ENCODE results near the gene OR1C1.
"Not testable (repeated sequence)": the region's sequence is repeated elsewhere in the genome, so short reads cannot be mapped to it uniquely, and the experiment has no call there.

The OR1C1 gene, protein sequence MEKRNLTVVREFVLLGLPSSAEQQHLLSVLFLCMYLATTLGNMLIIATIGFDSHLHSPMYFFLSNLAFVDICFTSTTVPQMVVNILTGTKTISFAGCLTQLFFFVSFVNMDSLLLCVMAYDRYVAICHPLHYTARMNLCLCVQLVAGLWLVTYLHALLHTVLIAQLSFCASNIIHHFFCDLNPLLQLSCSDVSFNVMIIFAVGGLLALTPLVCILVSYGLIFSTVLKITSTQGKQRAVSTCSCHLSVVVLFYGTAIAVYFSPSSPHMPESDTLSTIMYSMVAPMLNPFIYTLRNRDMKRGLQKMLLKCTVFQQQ

DNA sequence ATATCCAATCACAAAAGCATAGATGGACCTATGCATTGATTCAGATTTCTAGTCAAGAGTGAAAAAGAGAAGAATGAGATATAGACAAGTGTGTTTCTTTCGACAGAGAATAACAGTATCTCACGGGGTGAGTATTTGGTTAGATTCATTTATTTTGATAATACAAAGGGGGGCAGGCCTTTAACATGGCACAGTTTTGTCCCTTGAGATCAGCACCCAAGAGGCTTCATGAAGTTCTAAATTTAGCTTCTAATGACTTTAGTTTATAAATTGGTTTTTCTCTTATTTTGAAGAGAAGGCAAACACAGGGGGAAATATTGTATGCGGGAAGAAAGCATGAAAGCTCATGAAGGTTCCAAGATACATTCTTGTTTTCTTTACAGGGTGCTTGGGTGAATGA, at the start of gene OR1C1:
Gene OR1C1, minus strand, starts transcription at position 101 of the 400 bp plus-strand sequence. CDS start 2,150 bp downstream, outside the sequence.
- FAIRE-seq (no peak), DNase-seq (ENCODE audit: insufficient read length, low spot score) (no peak)

DNA sequence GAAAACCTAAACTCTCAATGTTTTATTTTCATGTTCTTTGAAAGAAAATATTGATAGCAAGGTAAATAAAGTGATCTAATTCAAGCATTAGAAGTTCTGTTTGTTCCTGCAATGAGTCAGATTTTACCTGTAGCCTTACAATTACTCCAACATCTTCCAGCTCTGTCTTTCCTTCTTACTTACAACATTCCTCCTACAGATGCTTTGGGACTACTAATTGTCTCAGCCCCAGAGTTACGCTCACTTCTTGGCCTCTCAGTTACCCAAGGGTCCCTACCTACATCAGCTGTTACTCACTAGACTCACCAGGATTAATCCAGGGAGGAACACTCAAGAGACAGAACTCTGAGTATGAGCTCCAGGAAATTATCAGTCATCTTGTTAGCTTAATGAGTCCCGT, 37.2 kb upstream of the OR1C1 start:
- FAIRE-seq: no peak
- no peak for DNase-seq (ENCODE audit: insufficient read length, low spot score)

DNA sequence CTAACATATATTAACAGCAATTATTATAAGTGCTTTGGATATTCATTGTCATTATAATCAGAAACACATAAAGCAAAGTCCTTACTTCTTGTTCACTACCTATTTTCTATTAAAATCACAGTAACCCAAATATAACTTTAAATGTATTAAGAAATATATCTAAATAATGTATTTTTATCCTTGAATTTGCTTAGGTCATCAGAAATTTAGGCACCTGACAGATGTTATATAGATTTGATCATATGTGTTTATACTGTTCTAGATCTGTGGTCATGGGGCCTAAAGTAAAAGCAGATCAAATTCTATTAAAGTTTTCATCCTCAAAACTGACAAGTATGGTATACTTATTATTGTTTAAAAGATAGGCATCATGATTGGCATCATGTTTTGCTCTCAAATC, 9.2 kb upstream of the OR1C1 start:
- FAIRE-seq: no peak

DNA sequence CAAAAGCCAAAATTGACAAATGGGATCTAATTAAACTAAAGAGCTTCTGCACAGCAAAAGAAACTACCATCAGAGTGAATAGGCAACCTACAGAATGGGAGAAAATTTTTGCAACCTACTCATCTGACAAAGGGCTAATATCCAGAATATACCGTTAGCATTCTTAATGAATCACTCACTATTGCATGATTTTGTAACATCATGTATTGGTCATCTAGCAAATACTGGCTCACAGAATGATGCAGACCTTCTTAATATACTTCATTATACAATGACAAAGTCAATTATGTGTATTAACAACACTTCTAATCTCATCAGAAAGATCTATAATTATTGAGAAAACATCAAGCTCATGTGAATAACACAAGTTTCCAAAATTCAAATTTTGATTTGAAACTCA, 6.0 kb downstream of the OR1C1 start:
- not testable (repeated sequence) for DNase-seq (ENCODE audit: insufficient read length, low spot score); FAIRE-seq

More for the DNA sequence above, 9.2 kb upstream of the OR1C1 start:
- no peak for DNase-seq (ENCODE audit: insufficient read length, low spot score)

DNA sequence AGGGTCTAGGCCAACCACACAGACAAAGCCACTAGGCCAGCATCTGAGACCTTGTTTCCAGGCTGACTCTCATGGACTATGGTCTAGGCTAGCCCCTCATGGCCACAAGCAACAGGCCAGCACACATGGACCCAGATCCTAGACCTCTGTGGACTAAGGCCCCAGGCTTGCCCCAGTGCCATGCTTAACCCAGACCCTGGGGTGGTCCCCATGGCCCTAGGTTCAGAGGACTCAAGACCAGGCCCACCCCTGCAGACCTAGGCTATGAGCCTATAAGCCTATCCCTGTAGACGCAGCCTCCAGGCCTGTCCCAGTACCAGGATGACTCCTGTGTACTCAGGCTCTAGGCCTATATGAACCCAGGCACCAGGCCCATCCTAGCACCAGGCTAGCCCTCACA, 10.5 kb downstream of the OR1C1 start:
- DNase-seq (ENCODE audit: insufficient read length, low spot score) (no peak), FAIRE-seq (no peak)

DNA sequence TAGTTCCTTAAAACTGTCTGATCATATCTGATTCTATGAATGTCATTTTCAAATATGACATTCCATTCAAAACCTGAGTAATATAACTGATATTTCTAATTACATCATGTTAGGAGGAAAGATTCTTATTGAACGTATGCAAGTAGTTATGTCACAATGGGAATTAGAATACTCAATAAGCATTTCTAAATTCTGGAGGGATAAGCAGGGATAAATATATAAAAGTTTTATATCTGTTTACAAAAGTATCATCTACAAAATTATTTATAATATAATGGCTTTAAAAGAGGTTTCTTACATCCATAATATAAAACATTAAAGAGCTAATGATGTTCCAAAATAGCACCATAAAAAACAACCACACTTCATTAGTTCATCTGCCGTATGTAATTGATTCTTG, 12.3 kb downstream of the OR1C1 start, which contains the start of gene OR14A2:
Gene OR14A2, minus strand, starts transcription at position 101 of the 400 bp plus-strand sequence.
- FAIRE-seq (no peak), DNase-seq (ENCODE audit: insufficient read length, low spot score) (peak; percentile 17)

DNA sequence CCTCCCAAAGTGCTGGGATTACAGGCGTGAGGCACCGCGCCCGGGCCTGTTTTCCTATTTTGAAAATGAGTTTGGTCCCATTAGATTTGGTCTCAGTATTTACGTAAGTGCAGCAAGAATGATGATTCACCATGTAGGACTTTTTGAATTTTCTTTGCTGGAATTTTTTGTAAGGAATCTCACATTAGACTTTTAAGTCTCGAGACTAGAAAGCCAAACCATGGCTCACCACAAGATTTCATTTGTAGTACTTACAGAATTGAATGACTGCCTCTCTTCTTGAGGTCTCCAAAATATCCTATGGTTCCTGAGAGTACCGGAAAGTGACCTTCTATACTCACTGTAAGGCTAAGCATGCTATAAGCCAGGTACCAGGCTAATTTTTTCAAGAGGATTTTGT, 12.7 kb downstream of the OR1C1 start:
- no peak for FAIRE-seq
- peak; percentile 55 for DNase-seq (ENCODE audit: insufficient read length, low spot score)

DNA sequence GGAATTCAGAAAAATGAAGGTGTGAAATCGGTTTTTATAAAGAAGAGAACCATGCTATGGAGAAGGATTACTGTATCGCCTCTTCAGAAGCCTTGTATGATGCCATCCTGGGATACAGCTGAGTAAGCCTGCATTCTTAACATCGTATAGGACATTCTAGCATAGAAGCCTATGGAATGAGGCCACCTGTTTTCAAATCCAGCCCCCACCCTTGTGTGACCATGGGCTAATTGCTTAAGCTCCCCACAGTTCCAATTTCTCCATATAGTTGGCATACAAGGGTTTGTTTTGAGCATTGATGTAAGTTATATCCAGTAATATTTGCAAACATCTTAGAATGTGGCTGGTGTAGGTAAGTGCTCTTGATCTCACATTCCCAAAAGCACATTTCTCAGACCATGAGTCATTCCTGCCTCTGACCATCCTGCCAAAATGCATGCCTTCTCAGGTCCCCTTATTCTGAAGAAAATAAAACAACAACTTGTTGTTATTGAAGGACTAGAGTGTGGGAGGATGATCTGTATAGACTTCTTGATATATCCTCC, 13.9 kb downstream of the OR1C1 start:
- DNase-seq (ENCODE audit: insufficient read length, low spot score) (peak; percentile 42), FAIRE-seq (peak; percentile 44)

DNA sequence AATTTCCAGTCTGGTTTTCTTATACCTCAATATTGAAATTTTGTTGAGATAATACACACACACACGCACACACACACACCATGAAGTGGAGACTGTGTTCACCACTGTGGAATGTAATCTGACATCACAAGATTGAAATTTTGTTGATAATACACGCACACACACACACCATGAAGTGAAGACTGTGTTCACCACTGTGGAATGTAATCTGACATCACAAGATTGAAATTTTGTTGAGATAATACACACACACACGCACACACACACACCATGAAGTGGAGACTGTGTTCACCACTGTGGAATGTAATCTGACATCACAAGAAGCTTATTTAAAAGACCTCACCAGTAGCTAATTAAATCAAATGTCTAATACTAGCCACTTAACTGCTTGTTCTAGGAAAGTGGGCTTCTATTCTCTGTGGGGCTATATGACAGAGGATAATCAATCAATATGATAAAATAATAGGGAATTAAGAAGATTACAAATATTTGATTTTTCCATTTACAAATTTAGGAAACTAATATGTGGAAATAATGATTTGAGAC, 18.1 kb downstream of the OR1C1 start:
- not testable (repeated sequence) for DNase-seq (ENCODE audit: insufficient read length, low spot score)
- peak; percentile 93 for FAIRE-seq

DNA sequence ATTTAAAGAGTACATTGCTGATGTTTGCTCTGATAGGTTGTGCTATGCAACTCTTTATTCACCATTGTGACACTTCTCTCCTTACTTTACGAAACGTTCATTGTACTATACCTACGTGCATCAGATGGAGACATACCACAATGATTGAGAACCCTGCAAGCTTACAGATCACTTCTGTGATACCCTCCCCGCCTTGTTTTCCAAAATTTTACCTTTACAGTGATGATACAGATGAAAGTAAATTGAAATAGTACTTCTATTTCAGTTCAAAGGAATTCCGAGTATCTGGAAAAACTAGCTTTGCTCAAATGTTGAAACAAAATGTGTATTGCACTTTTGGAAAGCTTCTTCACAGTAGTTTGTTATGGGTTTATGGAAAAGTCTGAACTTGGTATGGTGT, 18.6 kb downstream of the OR1C1 start:
- FAIRE-seq (peak; percentile 52), DNase-seq (ENCODE audit: insufficient read length, low spot score) (no peak)

DNA sequence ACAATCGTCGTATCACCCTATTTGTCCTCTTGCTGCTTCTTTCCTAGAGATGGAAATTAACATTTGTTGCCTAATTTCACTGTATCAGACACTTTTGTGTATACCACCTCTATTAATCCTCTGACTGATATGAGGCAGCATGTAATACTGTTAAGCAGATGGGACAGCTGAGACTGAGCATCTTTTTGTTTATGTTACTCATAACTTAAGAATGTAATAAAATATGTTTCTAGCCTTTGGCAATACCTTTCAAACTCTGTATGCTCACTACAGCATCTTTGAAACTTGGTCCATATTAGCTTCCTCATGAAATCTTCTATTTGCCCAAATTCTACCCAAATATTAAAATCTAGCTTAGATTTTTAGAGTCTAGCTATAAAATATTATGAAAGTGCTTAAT, 19.6 kb downstream of the OR1C1 start:
- peak; percentile 48 for DNase-seq (ENCODE audit: insufficient read length, low spot score)

DNA sequence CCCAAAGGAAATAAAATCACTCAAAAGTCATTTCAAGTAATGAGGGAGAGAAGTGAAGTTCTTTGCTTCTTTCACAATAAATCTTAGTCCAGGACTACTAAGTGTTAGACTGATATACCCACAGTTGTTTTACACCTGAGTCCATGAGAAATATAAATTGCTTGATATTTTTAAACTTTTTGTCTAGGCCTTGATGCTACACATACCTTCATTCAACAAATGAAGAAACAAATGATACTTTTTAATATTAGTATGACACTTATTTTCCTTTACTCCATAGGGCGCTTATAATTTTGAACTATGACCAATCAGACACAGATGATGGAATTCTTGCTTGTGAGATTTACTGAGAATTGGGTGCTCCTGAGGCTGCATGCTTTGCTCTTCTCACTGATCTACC, 22.0 kb downstream of the OR1C1 start, which contains the start of gene OR14K1:
Gene OR14K1, plus strand, starts transcription at position 301 of the 400 bp plus-strand sequence. Its CDS starts 0 bp downstream, at position 301.
- FAIRE-seq (no peak), DNase-seq (ENCODE audit: insufficient read length, low spot score) (no peak)

More for the DNA sequence above, 19.6 kb downstream of the OR1C1 start:
- peak; percentile 42 for FAIRE-seq

DNA sequence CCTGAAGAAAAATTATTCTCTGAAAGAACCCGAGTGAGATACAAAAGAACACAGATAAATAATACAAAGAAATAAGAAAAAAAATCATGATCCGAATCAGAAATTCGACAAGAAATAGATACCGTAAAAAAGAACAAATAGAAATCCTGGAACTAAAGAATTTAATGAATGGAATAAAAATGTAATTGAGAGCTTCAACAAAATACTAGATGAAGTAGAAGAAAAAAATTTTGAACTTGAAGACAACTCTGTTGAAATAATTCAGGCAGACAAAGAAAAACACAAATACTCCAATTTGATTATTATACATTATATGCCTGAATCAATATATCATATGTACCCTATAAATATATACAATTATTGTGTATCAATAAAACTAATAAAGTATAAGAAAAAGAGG, 39.1 kb downstream of the OR1C1 start:
- no peak for DNase-seq (ENCODE audit: insufficient read length, low spot score)
- FAIRE-seq: no peak

DNA sequence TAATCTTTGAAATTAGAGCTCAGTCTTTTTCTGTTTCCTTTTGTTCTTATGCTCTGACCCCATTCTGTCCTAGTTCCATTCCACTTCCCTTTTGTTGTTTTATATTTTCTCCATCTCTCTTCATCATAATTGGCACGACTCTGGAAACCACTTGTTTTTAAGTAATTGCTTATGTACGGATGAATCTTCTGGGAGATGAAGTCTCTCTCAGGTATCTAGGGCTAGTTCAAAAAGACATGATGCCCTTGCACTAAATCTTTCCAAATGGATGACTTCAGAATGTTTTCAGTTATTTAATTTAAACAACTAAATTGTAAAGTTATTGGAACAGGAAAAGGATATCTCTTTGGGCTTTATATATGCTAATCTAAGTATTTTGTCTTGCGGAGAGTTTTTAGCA, 43.8 kb downstream of the OR1C1 start, which contains the start of gene OR6F1:
Gene OR6F1, minus strand, starts transcription at position 101 of the 400 bp plus-strand sequence. CDS start 3,891 bp downstream, outside the sequence.
- no peak for FAIRE-seq
- no peak for DNase-seq (ENCODE audit: insufficient read length, low spot score)

DNA sequence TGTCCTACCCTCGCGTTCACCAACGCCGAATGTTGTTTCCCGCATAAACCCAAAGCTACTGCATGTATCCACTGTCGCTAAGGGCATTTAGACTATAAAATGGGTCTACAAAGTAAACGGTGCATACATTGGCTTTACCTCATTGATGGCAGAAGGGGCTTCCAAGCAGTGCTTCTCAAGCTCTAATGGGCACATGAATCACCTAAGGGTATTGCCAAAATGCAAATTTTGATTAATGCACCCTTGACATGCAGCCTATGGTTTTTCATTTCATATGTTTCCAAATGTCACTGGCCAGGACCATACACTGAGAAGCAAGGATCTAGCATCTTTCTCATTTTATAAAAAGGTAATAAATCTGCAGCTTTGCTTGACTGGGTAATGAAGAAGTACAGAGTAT, 46.6 kb downstream of the OR1C1 start:
- FAIRE-seq: no peak
- DNase-seq (ENCODE audit: insufficient read length, low spot score): no peak

DNA sequence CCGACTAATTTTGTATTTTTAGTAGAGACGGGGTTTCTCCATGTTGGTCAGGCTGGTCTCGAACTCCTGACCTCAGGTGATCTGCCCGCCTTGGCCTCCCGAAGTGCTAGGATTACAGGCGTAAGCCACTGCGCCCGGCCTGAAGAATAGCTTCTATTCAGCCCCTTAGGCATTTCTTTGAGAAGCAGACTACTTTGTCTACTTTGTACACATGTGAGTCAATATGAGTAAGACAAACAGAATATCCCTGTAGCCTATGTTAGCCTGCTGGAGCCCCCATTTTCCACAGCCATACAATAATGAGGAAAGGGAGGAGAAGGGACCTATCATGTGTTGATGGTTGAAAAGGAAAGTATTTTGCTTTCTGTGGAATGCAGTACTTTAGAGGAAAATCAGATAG, 49.7 kb downstream of the OR1C1 start:
- not testable (repeated sequence) for DNase-seq (ENCODE audit: insufficient read length, low spot score); FAIRE-seq
